T-helper 2 cell (primary cell): Measurements from ENCODE around the gene ARHGAP6.

Source experiments
- DNase-seq, 5 experiments: peaks; one replicate each; pipeline versions ENCODE4 v3.0.0 to v3.0.0-alpha.2; 2012 to 2022

Gene ARHGAP6

GRCh38 chrX:11349661-11350337 is 315.9 kb downstream of the ARHGAP6 start:
- no peak for DNase-seq

- no peak for DNase-seq
Observed at GRCh38 chrX:11349020-11349419, 316.7 kb downstream of the ARHGAP6 start.

GRCh38 chrX:11347300-11347699 is 318.4 kb downstream of the ARHGAP6 start:
- no peak for DNase-seq

GRCh38 chrX:11346121-11346682 is 319.5 kb downstream of the ARHGAP6 start:
- DNase-seq = no peak

DNA sequence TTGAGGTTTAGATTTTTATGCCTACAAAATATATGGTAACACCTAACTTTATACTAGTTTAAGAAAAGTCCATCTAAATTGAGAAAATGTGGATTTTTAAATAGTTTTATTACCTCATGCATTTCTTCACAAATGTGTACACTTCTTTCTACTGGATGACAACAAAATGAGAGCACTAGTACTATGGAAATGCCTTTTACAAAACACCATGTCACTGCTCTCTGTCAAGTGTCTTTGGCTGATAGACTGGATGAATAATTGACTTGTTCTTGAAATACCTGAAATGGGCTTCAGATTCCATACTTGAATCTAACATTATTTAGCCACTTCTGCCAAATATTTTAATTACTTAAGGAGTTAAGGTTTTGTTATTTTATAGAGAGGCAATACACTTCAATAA is 323.0 kb downstream of the ARHGAP6 start:
- no peak for DNase-seq

DNA sequence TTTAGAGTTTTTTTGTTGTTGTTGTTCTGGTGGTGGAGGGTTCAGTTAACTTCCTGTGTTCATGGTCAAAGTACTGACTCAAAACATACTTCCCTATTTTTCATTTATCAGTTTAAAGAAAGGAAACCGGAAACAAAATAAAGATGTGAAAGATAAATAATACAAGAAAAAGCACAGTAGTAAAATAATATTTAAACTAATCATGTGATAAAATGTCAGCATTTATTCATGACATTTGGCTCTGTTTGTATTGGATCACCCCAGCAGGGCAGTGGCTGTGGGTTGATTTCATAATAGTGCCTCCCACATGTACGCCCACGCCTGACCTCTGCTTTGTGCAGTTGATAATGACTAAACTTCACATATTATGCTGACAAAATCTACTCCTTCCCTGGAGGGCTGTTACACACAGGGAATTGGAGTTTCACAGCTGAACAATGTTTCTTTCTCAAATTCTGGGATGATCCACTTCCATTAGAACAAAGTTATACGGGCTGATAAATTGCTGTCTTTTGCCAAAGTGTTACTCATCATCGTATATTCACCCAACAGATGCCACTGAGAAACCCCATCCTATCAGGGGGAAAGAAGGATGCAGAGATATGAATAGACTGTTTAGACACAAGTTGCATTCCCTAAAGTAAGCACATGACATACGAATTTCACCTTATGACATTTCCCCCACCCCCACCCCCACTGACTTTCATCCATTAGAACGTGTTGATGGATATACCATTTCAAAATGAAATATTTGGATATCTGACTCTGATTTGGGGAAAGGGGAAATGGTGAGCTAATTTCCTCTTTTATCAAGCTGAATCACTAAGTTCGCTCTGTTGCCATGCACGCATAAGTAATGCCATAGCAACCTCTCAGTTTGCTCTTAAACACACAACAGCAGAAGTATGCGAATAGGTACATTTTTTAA is 324.2 kb downstream of the ARHGAP6 start:
- no peak for DNase-seq

DNA sequence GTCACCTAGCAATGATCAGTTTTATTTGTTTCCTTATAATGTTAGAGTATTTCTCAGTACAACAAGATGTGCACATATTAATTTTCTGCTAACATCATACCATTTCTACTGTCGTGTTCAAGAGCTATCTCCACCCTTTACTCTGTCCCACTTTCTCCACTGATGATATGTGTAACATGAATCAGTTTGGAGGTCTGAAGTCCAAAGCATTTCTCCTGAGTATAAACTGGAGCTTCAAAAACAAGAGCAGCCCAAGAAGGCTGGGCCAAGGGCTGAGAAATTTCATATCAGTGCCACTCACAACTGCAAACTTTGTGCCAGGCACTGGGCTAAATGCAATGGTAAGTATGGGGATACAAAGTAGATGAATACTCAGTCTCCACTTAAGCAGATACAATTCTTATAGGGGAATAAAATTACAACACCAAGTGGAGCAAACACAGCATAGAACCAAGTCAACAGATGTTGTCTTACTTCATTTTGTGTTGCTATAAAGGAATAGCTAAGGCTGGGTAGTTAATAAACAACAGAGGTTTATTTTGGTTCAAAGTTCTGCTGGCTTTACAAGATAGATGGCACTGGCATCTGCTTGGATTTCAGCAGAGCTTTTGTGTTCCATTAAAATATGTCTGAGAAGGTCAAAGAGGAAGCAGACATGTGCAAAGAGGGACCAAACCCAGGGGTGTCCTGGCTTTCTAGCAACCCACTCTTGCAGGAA is 328.3 kb downstream of the ARHGAP6 start:
- DNase-seq = no peak

GRCh38 chrX:11336201-11336600 is 329.5 kb downstream of the ARHGAP6 start:
- DNase-seq = no peak

- no peak for DNase-seq
Observed at GRCh38 chrX:11334165-11334564, 331.6 kb downstream of the ARHGAP6 start.

GRCh38 chrX:11331788-11332187 is 333.9 kb downstream of the ARHGAP6 start:
- DNase-seq = no peak

DNA sequence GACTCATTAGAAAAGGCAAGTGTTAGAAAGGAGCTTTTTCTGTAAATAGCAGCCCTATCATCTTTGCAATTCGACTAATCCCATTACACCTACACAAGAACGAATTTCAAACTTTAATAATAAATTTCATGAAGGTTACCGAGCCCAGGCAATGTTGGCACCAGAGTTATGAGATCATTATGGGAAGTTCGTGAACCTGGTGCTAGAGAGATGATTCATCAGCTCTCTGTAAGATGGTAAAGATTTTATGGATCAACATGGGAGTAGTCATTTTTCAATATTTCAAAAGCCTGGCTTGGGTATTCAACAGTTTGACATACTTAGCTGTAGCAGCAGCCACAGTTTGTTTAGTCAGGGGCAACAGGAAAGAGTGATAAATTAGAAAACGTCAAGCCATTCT is 336.7 kb downstream of the ARHGAP6 start:
- DNase-seq = no peak

GRCh38 chrX:11328134-11328533 is 337.6 kb downstream of the ARHGAP6 start:
- no peak for DNase-seq

DNA sequence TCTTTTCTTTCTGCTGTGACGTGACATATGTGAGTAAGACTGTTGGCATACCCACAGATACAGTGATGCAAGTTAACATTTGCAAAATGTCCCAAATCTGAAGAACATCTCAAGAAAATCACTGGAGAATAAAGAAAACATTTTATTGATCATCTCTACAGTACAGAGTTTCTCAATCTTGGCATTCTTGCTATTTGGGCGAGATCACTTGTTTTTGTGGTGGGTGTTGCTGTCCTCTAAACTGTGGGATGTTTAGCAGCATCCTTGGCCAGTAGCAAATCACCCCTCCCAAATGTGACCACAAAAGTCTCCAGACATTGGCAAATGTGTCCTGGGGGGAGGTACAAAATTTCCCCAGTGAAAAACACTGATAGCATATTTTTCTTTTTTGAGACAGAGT is 343.7 kb downstream of the ARHGAP6 start:
- DNase-seq = no peak

DNA sequence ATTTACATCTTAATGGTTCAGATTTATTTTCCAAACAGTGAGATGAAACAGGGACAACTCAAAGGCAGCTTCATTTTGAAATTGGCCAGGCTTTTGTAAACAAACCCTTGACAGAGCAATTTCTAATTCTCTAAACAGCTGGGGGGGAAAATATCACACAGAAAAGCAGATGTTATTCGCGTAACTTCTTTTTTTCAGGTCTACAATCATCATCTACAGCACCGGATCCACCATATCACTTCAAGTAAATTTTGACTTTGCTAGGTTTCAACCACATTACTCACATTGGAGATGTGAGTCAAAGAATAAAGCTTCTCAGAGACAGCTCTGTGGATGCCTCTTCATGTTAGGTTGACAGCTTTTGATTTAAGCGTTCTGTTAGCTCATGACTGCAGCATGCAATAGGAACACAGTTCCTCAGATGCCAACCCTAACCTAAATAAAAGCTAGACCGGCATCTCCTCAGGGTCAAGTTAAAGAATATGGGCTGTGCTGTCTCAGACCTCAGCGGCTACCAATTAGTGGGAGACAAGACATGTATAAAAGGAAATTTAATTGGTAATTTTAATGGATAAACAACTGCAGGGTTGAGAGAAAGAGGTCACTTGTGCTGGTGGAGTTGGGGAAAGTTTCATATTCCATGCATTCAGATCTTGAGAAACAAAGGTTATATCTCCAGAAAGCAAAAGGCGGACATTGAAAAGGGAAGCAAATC is 345.8 kb downstream of the ARHGAP6 start:
- no peak for DNase-seq

DNA sequence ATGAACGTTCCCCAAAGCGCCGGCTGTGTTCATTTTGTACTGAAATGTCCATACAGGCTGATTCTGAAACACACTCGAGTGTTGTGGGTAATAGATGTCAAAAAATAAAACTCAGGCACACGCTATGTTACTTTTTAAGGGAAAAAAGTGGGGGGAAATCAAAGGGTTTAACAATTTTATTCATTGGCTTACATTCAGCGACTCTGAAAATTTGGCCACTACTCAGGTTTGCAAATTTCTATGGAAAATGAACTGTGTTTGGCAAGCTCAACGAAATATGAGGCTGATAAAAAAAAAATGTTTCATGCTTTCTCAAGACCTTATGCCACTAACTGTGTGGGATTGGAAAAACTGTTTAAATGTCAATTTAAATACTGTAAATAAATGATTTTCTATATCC is 354.0 kb downstream of the ARHGAP6 start:
- no peak for DNase-seq

DNA sequence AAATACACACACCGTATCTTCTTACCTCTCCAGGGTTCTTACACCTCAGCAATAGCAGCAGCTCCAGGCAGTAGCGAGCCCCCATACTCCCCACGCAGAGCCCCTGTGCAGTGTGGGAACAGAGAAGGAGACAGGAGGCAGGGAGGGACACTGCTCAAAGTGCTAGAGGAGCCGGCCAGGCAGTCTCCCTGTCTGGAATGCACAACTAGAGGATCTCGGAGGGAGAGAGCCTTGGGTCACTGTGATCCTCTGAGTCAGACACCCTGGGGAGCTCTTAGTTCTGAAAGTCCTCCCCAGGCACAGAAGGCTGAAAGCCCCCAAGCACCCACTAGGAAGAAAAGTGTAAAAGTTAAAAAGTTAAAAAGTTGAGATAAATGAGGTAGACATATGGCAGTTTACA is 356.5 kb downstream of the ARHGAP6 start:
- no peak for DNase-seq

DNA sequence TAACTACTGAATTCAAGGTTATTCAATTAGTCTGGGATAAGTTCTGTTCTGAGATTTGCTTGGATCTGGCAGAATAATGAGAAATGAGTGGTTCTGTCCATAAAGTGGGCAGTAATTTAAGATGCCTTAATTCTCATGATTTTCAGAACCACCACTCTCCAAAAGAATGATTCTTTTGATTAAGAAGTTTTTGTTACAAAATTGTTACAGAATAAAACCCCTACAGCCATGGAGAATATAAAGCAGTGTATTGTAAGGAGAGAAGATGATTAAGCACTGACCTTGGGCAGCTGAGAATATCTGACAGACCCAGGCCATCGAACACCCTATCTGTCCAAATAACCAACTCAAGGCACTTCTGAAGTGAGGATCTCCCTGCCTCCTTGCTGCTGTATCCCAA is 360.1 kb downstream of the ARHGAP6 start:
- no peak for DNase-seq

DNA sequence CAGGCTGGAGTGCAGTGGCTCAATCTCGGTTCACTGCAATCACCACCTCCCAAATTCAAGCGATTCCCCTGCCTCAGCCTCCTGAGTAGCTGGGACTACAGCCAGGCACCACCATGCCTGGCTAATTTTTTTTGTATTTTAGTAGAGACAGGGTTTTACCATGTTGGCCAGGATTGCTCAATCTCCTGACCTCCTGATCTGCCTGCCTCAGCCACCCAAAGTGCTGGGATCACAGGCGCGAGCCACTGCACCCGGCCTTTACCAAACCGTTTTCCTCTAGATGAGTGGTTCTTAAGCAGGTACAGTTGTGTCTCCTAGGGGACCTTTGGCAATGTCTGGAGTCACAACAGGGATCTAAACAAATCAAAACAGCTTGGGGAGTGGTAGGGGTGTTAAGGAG is 360.9 kb downstream of the ARHGAP6 start:
- DNase-seq = no peak

GRCh38 chrX:11298600-11298999 is 367.1 kb downstream of the ARHGAP6 start:
- no peak for DNase-seq

GRCh38 chrX:11296051-11296450 is 369.7 kb downstream of the ARHGAP6 start:
- no peak for DNase-seq

DNA sequence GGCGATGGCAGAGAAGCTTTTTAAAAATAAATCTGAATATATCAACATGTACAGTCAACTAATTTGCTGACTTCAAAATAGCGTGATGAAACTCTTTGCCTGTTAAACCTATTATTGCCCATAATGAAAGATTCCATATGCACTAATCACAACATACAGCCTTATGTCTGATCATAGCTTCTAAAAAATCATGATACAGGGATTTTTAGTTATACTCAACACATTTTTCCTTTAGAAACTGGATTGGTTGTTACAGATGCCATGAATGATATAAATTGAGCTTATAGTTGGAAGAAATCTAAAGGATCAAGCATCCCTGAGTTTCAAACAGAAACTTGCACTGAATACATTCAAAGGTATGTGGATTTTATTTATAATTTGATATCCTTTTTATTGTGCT is 372.6 kb downstream of the ARHGAP6 start, which contains the start of gene AMELX:
Gene AMELX, plus strand, starts transcription at position 301 of the 400 bp plus-strand sequence. CDS start 1,376 bp downstream, outside the sequence.
- no peak for DNase-seq

- no peak for DNase-seq
Observed at GRCh38 chrX:11290416-11291102, 375.2 kb downstream of the ARHGAP6 start.
